Effector CD4-positive, alpha-beta T cell (primary cell): ENCODE data around the gene ASCC2.
"Not testable (repeated sequence)": the region's sequence is repeated elsewhere in the genome, so short reads cannot be mapped to it uniquely, and the experiment has no call there.

Experiments used
- DNase-seq: peaks from one replicate; pipeline ENCODE4 v3.0.0-alpha.2; 2020

Gene ASCC2

GRCh38 chr22:29782061-29782845 is 55.8 kb downstream of the ASCC2 start:
- DNase-seq, result no peak

GRCh38 chr22:29780748-29781676 is 57.1 kb downstream of the ASCC2 start:
- no peak for DNase-seq

GRCh38 chr22:29780220-29780619 is 57.9 kb downstream of the ASCC2 start:
- no peak for DNase-seq

GRCh38 chr22:29773233-29773632 is 64.8 kb downstream of the ASCC2 start:
- no peak for DNase-seq

- DNase-seq, result no peak
Observed at GRCh38 chr22:29772170-29772641, 65.9 kb downstream of the ASCC2 start.

GRCh38 chr22:29769723-29770321 is 68.3 kb downstream of the ASCC2 start:
- no peak for DNase-seq

- no peak for DNase-seq
Observed at GRCh38 chr22:29768052-29768693, 69.9 kb downstream of the ASCC2 start.

- DNase-seq, result peak; percentile 93
Observed at GRCh38 chr22:29767171-29768051, 70.7 kb downstream of the ASCC2 start, which contains the start of gene UQCR10. Gene UQCR10 (plus strand): TSS chr22:29767369. CDS start chr22:29767399, 30 bp downstream.

GRCh38 chr22:29766632-29767170 is 71.4 kb downstream of the ASCC2 start, which contains the start of gene ZMAT5:
Gene ZMAT5 (minus strand): TSS chr22:29767007. CDS start chr22:29748544, 18,463 bp downstream.
- DNase-seq, result peak; percentile 90

- DNase-seq, result peak; percentile 5
Observed at GRCh38 chr22:29765905-29766631, 72.0 kb downstream of the ASCC2 start.

- no peak for DNase-seq
Observed at GRCh38 chr22:29762263-29762662, 75.8 kb downstream of the ASCC2 start.

GRCh38 chr22:29758959-29759358 is 79.1 kb downstream of the ASCC2 start:
- DNase-seq, result no peak

GRCh38 chr22:29758068-29758622 is 79.9 kb downstream of the ASCC2 start:
- DNase-seq, result no peak

- no peak for DNase-seq
Observed at GRCh38 chr22:29757096-29757495, 81.0 kb downstream of the ASCC2 start.

- no peak for DNase-seq
Observed at GRCh38 chr22:29756341-29756740, 81.7 kb downstream of the ASCC2 start.

- no peak for DNase-seq
Observed at GRCh38 chr22:29755889-29756288, 82.2 kb downstream of the ASCC2 start.

- not testable (repeated sequence) for DNase-seq
Observed at GRCh38 chr22:29754658-29755395, 83.2 kb downstream of the ASCC2 start.

GRCh38 chr22:29753808-29754657 is 84.0 kb downstream of the ASCC2 start:
- DNase-seq, result no peak
